IPS-NIHi11 (cell line): ENCODE data around the gene PSRC1.

Source experiments
- DNase-seq: peaks from one replicate; pipeline ENCODE4 v3.0.0; 2012; ENCODE audit warnings: mixed read lengths, low spot score

Gene PSRC1

GRCh38 chr1:109247401-109248365 is 35.3 kb downstream of the PSRC1 start:
- DNase-seq: no peak

- no peak for DNase-seq
Measured at GRCh38 chr1:109246141-109246551, 36.8 kb downstream of the PSRC1 start.

- DNase-seq: no peak
Measured at GRCh38 chr1:109243860-109244552, 38.9 kb downstream of the PSRC1 start.

GRCh38 chr1:109243221-109243620 is 39.7 kb downstream of the PSRC1 start:
- DNase-seq: no peak

- DNase-seq: no peak
Measured at GRCh38 chr1:109242387-109242786, 40.6 kb downstream of the PSRC1 start.

- no peak for DNase-seq
Measured at GRCh38 chr1:109241841-109242345, 41.1 kb downstream of the PSRC1 start.

- no peak for DNase-seq
Measured at GRCh38 chr1:109241344-109241743, 41.6 kb downstream of the PSRC1 start.

- peak; percentile 56 for DNase-seq
Measured at GRCh38 chr1:109240158-109241152, 42.5 kb downstream of the PSRC1 start.

GRCh38 chr1:109239409-109240068 is 43.4 kb downstream of the PSRC1 start:
- peak; percentile 77 for DNase-seq

GRCh38 chr1:109239047-109239408 is 43.9 kb downstream of the PSRC1 start:
- DNase-seq: no peak

- no peak for DNase-seq
Measured at GRCh38 chr1:109238382-109238781, 44.6 kb downstream of the PSRC1 start.

GRCh38 chr1:109237512-109237911 is 45.4 kb downstream of the PSRC1 start:
- no peak for DNase-seq

GRCh38 chr1:109235137-109235536 is 47.8 kb downstream of the PSRC1 start:
- no peak for DNase-seq

GRCh38 chr1:109231066-109231465 is 51.9 kb downstream of the PSRC1 start:
- no peak for DNase-seq
